GM21367 (cell line): ENCODE measurements around the gene GLOD5.

Source experiments
- ATAC-seq: cut with Tn5 transposase; IDR thresholded peaks from one replicate; pipeline ENCODE4 v1.9.1; 2021; ENCODE audit not compliant: unreplicated experiment

The GLOD5 gene

GRCh38 chrX:48761674-48762471, at the start of gene GLOD5:
TSS of gene GLOD5 (plus strand) at chrX:48761747. CDS start at chrX:48761791, 44 bp downstream.
- no peak for ATAC-seq

- ATAC-seq = no peak
Observed at GRCh38 chrX:48711929-48712505, 49.5 kb upstream of the GLOD5 start.

- no peak for ATAC-seq
Observed at GRCh38 chrX:48713847-48714246, 47.7 kb upstream of the GLOD5 start.

- no peak for ATAC-seq
Observed at GRCh38 chrX:48714573-48714972, 47.0 kb upstream of the GLOD5 start.

GRCh38 chrX:48715072-48715471, 46.5 kb upstream of the GLOD5 start:
- ATAC-seq = no peak

GRCh38 chrX:48715876-48716502, 45.6 kb upstream of the GLOD5 start:
- no peak for ATAC-seq

GRCh38 chrX:48719958-48720357, 41.6 kb upstream of the GLOD5 start:
- ATAC-seq = no peak

GRCh38 chrX:48720577-48721250, 40.8 kb upstream of the GLOD5 start:
- ATAC-seq = no peak

GRCh38 chrX:48721916-48722315, 39.6 kb upstream of the GLOD5 start:
- no peak for ATAC-seq

- no peak for ATAC-seq
Observed at GRCh38 chrX:48726596-48726995, 35.0 kb upstream of the GLOD5 start.

- ATAC-seq = no peak
Observed at GRCh38 chrX:48728653-48729052, 32.9 kb upstream of the GLOD5 start.

GRCh38 chrX:48736303-48736702, 25.2 kb upstream of the GLOD5 start:
- no peak for ATAC-seq

- ATAC-seq = no peak
Observed at GRCh38 chrX:48736878-48737212, 24.7 kb upstream of the GLOD5 start.

GRCh38 chrX:48737213-48737938, 24.2 kb upstream of the GLOD5 start:
- peak; percentile 94 for ATAC-seq

GRCh38 chrX:48737940-48738339, 23.6 kb upstream of the GLOD5 start:
- no peak for ATAC-seq

- ATAC-seq = no peak
Observed at GRCh38 chrX:48741834-48742233, 19.7 kb upstream of the GLOD5 start.

GRCh38 chrX:48745222-48745621, 16.3 kb upstream of the GLOD5 start:
- ATAC-seq = no peak

- no peak for ATAC-seq
Observed at GRCh38 chrX:48747415-48748016, 14.0 kb upstream of the GLOD5 start.

GRCh38 chrX:48749182-48749581, 12.4 kb upstream of the GLOD5 start:
- no peak for ATAC-seq

- ATAC-seq = no peak
Observed at GRCh38 chrX:48751343-48751742, 10.2 kb upstream of the GLOD5 start.

GRCh38 chrX:48752498-48752897, 9.0 kb upstream of the GLOD5 start:
- no peak for ATAC-seq
